Esophagus muscularis mucosa (tissue), 4 donors: ENCODE results near the gene KDELR1. TPM values are rescaled to one million over a fixed set of nuclear protein-coding genes. Genes with fewer than 3 reads are reported as not detected.

Experiments
- DNase-seq: peaks from one replicate; pipeline ENCODE4 v3.0.0-alpha.2; 2017; ENCODE audit errors: extremely low spot score
- H3K27ac ChIP-seq, 4 donors: fragments of 200-600 bp; sonication (generic); replicated peaks in 1 of 4; 1 replicate in 3 of 4; 2 replicates in 1 of 4; pipeline ENCODE4 v1.5.1; 2016 to 2019; ENCODE audit warnings: mild to moderate bottlenecking in 1 of 4
- H3K27me3 ChIP-seq, 4 donors: fragments of 200-600 bp; sonication (generic); one replicate each; pipeline versions ENCODE4 v1.5.1 to v1.6.0; 2016 to 2019
- H3K36me3 ChIP-seq, 4 donors: fragments of 200-600 bp; sonication (generic); one replicate each; pipeline ENCODE4 v1.5.1; 2016 to 2019
- H3K4me1 ChIP-seq, 4 donors: fragments of 200-600 bp; sonication (generic); one replicate each; pipeline ENCODE4 v1.5.1; 2016 to 2019
- H3K4me3 ChIP-seq, 4 donors: fragments of 200-600 bp; sonication (generic); 1 replicate in 2 of 4; 2 replicates in 2 of 4; pipeline ENCODE4 v1.5.1; 2016 to 2019; ENCODE audit warnings: mild to moderate bottlenecking in 4 of 4, moderate library complexity in 1 of 4
- H3K9me3 ChIP-seq, 4 donors: fragments of 200-600 bp; sonication (generic); 1 replicate in 3 of 4; 2 replicates in 1 of 4; pipeline ENCODE4 v1.5.1; 2016 to 2019
- CTCF ChIP-seq, 3 experiments: fragments of 200-600 bp in 2 of 3; fragments of 450-650 bp in 1 of 3; sonication (generic) in 2 of 3; IDR thresholded peaks; one replicate each; pipeline ENCODE4 v1.5.1; 2017 to 2019; ENCODE audit warnings: antibody characterized with exemption in 3 of 3, mild to moderate bottlenecking in 2 of 3, moderate library complexity in 1 of 3
- EP300 ChIP-seq: sonication (generic); formaldehyde crosslinking; IDR thresholded peaks from one replicate; pipeline ENCODE4 v1.6.1; 2017; ENCODE audit warnings: antibody characterized with exemption
- POLR2A ChIP-seq: fragments of 450-650 bp; IDR thresholded peaks from one replicate; pipeline ENCODE4 v1.6.1; 2017; ENCODE audit warnings: antibody characterized with exemption, moderate library complexity, mild to moderate bottlenecking, low read depth
- POLR2AphosphoS5 ChIP-seq, 2 donors: sonication (generic); formaldehyde crosslinking; IDR thresholded peaks; one replicate each; pipeline ENCODE4 v1.6.1; 2017; ENCODE audit warnings: antibody characterized with exemption in 2 of 2
- WGBS: methylation state at CpG from one replicate; pipeline ENCODE4 v1.1.5; 2018; 5-methylcytosine and 5-hydroxymethylcytosine counted together
- intact Hi-C: fragments of 100-400 bp; cut with DNase I; formaldehyde crosslinking; loops from one replicate; pipeline ENCODE4 v1.15.1; 2023
- total RNA-seq, 4 donors: library from RNA; depleted of rRNA; stranded (reverse); fragments of >200 nt; gene quantifications; one replicate each; pipeline versions ENCODE4 v1.1.0 to v1.2.1, GENCODE V29; 2016

KDELR1 gene
- total RNA-seq, 4 donors from 2014 or later: 55.2 to 105 (median 77.6) TPM

GRCh38 chr19:48417421-48417820, 26.1 kb upstream of the KDELR1 start:
- Histone ChIP-seq H3K4me1 (peaks cover 4 to 19% (median 17%) of the 10 kb centered on the region in 4 donors), H3K9me3 (no peaks in the 10 kb centered on the region), H3K36me3 (no peaks in the 10 kb centered on the region), H3K27ac (no peak overlapping the region), H3K27me3 (peaks cover 0 to 60% (median 30%) of the 10 kb centered on the region in 4 donors), H3K4me3 (no peak overlapping the region)
- intact Hi-C loops: no loop called here
- TF ChIP-seq POLR2A (no peak), CTCF (IDR thresholded peaks at IDR 0.05) (no peak), EP300 (no peak), POLR2AphosphoS5 (IDR thresholded peaks at IDR 0.05) (no peak)
- 71% methylated on average over 7 of the region's 7 CpGs for WGBS
- DNase-seq: no peak

- no peak for DNase-seq
- 17% methylated on average over 16 of the region's 30 CpGs for WGBS
- H3K36me3 ChIP-seq: no peaks in the 10 kb centered on the region
- no peaks in the 10 kb centered on the region for H3K9me3 ChIP-seq
- no peak for TF ChIP-seq POLR2A
- TF ChIP-seq POLR2AphosphoS5 (IDR thresholded peaks at IDR 0.05): no peak
- no peak for TF ChIP-seq CTCF (IDR thresholded peaks at IDR 0.05)
- no peak for TF ChIP-seq EP300
- intact Hi-C loops: no loop called here
- H3K4me3 ChIP-seq: peak overlapping the region; percentile 21 to 32 (median 26)
- H3K27me3 ChIP-seq: peaks cover 0 to 61% (median 30%) of the 10 kb centered on the region in 4 donors
- H3K27ac ChIP-seq: no peak overlapping the region
- H3K4me1 ChIP-seq: peaks cover 4 to 19% (median 17%) of the 10 kb centered on the region in 4 donors
These were observed 24.5 kb upstream of the KDELR1 start for GRCh38 chr19:48415806-48416221.

- no peak for DNase-seq
- intact Hi-C loops: no loop called here
- Histone ChIP-seq H3K27me3 (peaks cover 0 to 63% (median 30%) of the 10 kb centered on the region in 4 donors), H3K27ac (no peak overlapping the region), H3K9me3 (no peaks in the 10 kb centered on the region), H3K4me3 (peak overlapping the region; percentile 25 to 32 (median 26)), H3K36me3 (no peaks in the 10 kb centered on the region), H3K4me1 (peaks cover 4 to 19% (median 17%) of the 10 kb centered on the region in 4 donors)
- WGBS: 9% methylated on average over 14 of the region's 14 CpGs
- TF ChIP-seq POLR2AphosphoS5 (IDR thresholded peaks at IDR 0.05) (no peak), CTCF (IDR thresholded peaks at IDR 0.05) (no peak), EP300 (no peak), POLR2A (no peak)
These were observed 24.0 kb upstream of the KDELR1 start for GRCh38 chr19:48415395-48415794.

GRCh38 chr19:48413879-48414587, 22.7 kb upstream of the KDELR1 start:
- Histone ChIP-seq H3K27me3 (peaks cover 0 to 63% (median 30%) of the 10 kb centered on the region in 4 donors), H3K9me3 (no peaks in the 10 kb centered on the region), H3K27ac (no peak overlapping the region), H3K4me1 (peaks cover 4 to 19% (median 16%) of the 10 kb centered on the region in 4 donors), H3K4me3 (no peak overlapping the region), H3K36me3 (no peaks in the 10 kb centered on the region)
- WGBS: 52% methylated on average over 19 of the region's 24 CpGs
- TF ChIP-seq CTCF (IDR thresholded peaks at IDR 0.05) (no peak), POLR2A (no peak), POLR2AphosphoS5 (IDR thresholded peaks at IDR 0.05) (no peak), EP300 (no peak)
- intact Hi-C loops: no loop called here
- DNase-seq: no peak
